ENCODE results near the gene ABCG1. TPM values are rescaled to one million over a fixed set of nuclear protein-coding genes. Genes with fewer than 3 reads are reported as not detected.

ABCG1 gene
- total RNA-seq, 2 experiments from 2014 or later: 16.7 to 17.3 TPM

DNA sequence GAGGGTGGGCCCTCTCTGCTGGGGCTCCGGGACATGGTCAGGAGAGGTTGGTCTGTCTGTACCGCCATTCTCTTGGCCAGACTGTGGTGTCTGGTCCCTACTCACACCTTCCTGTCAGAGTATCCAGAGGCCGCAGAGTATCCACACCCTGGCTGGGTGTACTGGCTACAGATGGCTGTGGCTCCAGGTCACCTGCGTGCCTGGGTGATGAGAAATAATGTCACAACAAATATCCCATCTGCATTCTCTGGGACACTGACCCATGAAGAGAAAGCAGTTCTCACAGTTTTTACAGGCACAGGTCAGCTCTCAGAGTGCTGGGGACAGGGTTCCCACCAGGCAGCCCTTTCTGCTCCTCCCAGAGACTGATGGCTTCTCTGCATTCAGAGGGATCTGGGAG, 37.4 kb downstream of the ABCG1 start:
- no peak overlapping the region for H2AFZ ChIP-seq (ENCODE audit: low read length)
- H4K20me1 ChIP-seq (ENCODE audit: insufficient read depth, low read length): no peaks in the 10 kb centered on the region
- no peaks in the 10 kb centered on the region for H3K9me3 ChIP-seq (ENCODE audit: low read length)
- ChIA-PET POLR2A (interaction anchor here (0.6 to 0.7 kb wide), 2 partner anchors 13 to 21 kb away, joined by 3 to 4 read pairs; no protein-coding TSS in a partner anchor), CTCF (ENCODE audit: unreplicated experiment) (interaction anchor here (1.6 kb wide), 1 partner anchor 92 kb away, joined by 8 read pairs; no protein-coding TSS in a partner anchor)
- DNase-seq (ENCODE audit: low spot score): no peak
- no peak overlapping the region for H3K4me2 ChIP-seq (ENCODE audit: low read length)
- peaks cover 58% of the 10 kb centered on the region for H3K4me1 ChIP-seq (ENCODE audit: insufficient read depth, low read length, poor library complexity, severe bottlenecking)
- no peak overlapping the region for H3K4me3 ChIP-seq (ENCODE audit: low read depth, low read length, poor library complexity, severe bottlenecking)
- TF ChIP-seq, protein P1, sequence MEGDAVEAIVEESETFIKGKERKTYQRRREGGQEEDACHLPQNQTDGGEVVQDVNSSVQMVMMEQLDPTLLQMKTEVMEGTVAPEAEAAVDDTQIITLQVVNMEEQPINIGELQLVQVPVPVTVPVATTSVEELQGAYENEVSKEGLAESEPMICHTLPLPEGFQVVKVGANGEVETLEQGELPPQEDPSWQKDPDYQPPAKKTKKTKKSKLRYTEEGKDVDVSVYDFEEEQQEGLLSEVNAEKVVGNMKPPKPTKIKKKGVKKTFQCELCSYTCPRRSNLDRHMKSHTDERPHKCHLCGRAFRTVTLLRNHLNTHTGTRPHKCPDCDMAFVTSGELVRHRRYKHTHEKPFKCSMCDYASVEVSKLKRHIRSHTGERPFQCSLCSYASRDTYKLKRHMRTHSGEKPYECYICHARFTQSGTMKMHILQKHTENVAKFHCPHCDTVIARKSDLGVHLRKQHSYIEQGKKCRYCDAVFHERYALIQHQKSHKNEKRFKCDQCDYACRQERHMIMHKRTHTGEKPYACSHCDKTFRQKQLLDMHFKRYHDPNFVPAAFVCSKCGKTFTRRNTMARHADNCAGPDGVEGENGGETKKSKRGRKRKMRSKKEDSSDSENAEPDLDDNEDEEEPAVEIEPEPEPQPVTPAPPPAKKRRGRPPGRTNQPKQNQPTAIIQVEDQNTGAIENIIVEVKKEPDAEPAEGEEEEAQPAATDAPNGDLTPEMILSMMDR (conservative IDR thresholded peaks at IDR 0.05; ENCODE audit: low read length): no peak
- TF ChIP-seq EZH2phosphoT487 (IDR thresholded peaks at IDR 0.05; ENCODE audit: borderline replicate concordance, low read depth, low read length): no peak
- H3K36me3 ChIP-seq (ENCODE audit: insufficient read depth, low read length): no peaks in the 10 kb centered on the region
- H3K9me2 ChIP-seq (ENCODE audit: insufficient read depth, low read length): no peaks in the 10 kb centered on the region
- intact Hi-C loops (cut with micrococcal nuclease; ENCODE audit: unreplicated experiment): no loop called here
- H3K27ac ChIP-seq (ENCODE audit: low read depth, low read length, poor library complexity, severe bottlenecking): no peak overlapping the region
- H3K79me2 ChIP-seq (ENCODE audit: insufficient read depth, low read depth, low read length): peaks cover 20% of the 10 kb centered on the region; the same call in 1 of the 2 replicates
- no TSS peak for BruUV-seq (replicated peaks)

DNA sequence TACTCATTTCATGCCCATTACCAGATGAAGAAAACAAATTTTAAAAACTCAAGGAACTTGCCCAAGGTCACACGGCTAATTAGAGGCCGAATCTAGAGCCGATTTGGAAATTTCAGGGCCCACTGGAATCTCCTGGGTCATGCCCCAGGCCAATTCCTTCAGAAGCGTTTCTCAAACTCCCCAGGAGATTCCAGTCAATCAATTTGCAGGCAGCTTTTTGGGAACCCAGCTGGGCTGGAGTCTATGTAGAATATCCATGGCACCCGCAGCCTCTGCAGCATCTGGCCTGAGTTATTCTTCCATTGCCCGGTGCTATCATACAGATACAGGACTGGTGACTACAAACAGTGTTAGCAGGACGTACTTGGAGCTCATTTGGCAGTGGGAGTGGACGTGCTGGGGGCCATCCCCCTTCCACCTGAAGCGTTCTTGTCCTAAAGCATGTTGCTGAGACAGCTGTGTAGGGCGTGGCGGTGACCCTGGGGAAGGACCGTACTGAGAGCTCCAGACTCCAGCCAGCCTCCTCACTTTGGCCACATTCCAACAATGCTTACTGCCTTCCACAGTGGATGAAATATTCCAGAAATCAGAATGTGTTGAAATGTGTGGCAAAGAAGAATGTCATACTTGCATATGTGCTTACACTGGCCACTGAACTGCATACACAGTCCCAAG, 38.3 kb downstream of the ABCG1 start:
- BruUV-seq (replicated peaks): no TSS peak

More for the DNA sequence above, 38.3 kb downstream of the ABCG1 start:
- Histone ChIP-seq H3K9me2 (ENCODE audit: insufficient read depth, low read length) (no peaks in the 10 kb centered on the region), H3K4me3 (ENCODE audit: low read depth, low read length, poor library complexity, severe bottlenecking) (no peak overlapping the region), H4K20me1 (ENCODE audit: insufficient read depth, low read length) (no peaks in the 10 kb centered on the region), H3K4me2 (ENCODE audit: low read length) (no peak overlapping the region), H3K27ac (ENCODE audit: low read depth, low read length, poor library complexity, severe bottlenecking) (no peak overlapping the region), H3K4me1 (ENCODE audit: insufficient read depth, low read length, poor library complexity, severe bottlenecking) (peaks cover 57% of the 10 kb centered on the region), H2AFZ (ENCODE audit: low read length) (no peak overlapping the region), H3K9me3 (ENCODE audit: low read length) (no peaks in the 10 kb centered on the region), H3K36me3 (ENCODE audit: insufficient read depth, low read length) (no peaks in the 10 kb centered on the region), H3K79me2 (ENCODE audit: insufficient read depth, low read depth, low read length) (peaks cover 20% of the 10 kb centered on the region; the same call in 1 of the 2 replicates)
- TF ChIP-seq, protein P1 (conservative IDR thresholded peaks at IDR 0.05; ENCODE audit: low read length): no peak
- no peak for TF ChIP-seq EZH2phosphoT487 (IDR thresholded peaks at IDR 0.05; ENCODE audit: borderline replicate concordance, low read depth, low read length)
- POLR2A ChIA-PET: interaction anchor here (0.7 to 1.0 kb wide), 2 partner anchors 14 to 21 kb away, joined by 3 to 4 read pairs; no protein-coding TSS in a partner anchor
- CTCF ChIA-PET (ENCODE audit: unreplicated experiment): interaction anchor here (0.5 to 1.6 kb wide), 3 partner anchors 19 to 93 kb away, joined by 3 to 8 read pairs (median 3); no protein-coding TSS in a partner anchor
- no peak for DNase-seq (ENCODE audit: low spot score)
- intact Hi-C loops (cut with micrococcal nuclease; ENCODE audit: unreplicated experiment): no loop called here
